ENCODE measurements around the gene MOSPD2. TPM values are rescaled to one million over a fixed set of nuclear protein-coding genes. Genes with fewer than 3 reads are reported as not detected.

MOSPD2 gene
- total RNA-seq, 1 donor from 2014 or later, result 18.8 TPM

DNA sequence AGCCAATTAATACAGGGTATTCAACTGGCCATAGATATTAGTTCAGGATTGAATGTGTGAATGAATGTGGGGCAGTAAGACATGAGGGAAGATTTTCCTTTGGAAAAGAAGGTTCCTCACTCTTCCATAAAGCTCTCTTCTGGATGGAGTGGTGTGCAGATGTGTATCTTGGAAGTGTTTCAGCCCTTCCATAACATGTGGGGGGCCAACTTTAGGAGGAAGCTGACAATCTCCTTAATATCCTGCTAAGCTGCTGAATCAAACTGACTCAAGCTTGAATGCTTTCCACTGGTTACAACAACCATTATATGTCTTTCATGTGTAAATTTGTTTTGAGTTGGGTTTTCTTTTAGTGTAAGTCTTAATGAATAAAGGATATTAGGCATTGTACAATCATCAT is 40.6 kb upstream of the MOSPD2 start:
- H3K36me3 Mint-ChIP-seq (ENCODE audit: unreplicated experiment), result peaks cover 4% of the 10 kb centered on the region
- H3K4me3 Mint-ChIP-seq (ENCODE audit: unreplicated experiment), result no peak overlapping the region
- H3K27me3 Mint-ChIP-seq (ENCODE audit: unreplicated experiment), result no peaks in the 10 kb centered on the region
- no peak for DNase-seq (ENCODE audit: extremely low spot score, unreplicated experiment)
- peaks cover 20% of the 10 kb centered on the region for H3K4me1 Mint-ChIP-seq (ENCODE audit: unreplicated experiment)
- TF ChIP-seq, protein P1, sequence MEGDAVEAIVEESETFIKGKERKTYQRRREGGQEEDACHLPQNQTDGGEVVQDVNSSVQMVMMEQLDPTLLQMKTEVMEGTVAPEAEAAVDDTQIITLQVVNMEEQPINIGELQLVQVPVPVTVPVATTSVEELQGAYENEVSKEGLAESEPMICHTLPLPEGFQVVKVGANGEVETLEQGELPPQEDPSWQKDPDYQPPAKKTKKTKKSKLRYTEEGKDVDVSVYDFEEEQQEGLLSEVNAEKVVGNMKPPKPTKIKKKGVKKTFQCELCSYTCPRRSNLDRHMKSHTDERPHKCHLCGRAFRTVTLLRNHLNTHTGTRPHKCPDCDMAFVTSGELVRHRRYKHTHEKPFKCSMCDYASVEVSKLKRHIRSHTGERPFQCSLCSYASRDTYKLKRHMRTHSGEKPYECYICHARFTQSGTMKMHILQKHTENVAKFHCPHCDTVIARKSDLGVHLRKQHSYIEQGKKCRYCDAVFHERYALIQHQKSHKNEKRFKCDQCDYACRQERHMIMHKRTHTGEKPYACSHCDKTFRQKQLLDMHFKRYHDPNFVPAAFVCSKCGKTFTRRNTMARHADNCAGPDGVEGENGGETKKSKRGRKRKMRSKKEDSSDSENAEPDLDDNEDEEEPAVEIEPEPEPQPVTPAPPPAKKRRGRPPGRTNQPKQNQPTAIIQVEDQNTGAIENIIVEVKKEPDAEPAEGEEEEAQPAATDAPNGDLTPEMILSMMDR (IDR thresholded peaks at IDR 0.05), result no peak
- no peak overlapping the region for H3K27ac Mint-ChIP-seq (ENCODE audit: unreplicated experiment)
- peaks cover 30% of the 10 kb centered on the region for H3K9me3 Mint-ChIP-seq (ENCODE audit: unreplicated experiment)

DNA sequence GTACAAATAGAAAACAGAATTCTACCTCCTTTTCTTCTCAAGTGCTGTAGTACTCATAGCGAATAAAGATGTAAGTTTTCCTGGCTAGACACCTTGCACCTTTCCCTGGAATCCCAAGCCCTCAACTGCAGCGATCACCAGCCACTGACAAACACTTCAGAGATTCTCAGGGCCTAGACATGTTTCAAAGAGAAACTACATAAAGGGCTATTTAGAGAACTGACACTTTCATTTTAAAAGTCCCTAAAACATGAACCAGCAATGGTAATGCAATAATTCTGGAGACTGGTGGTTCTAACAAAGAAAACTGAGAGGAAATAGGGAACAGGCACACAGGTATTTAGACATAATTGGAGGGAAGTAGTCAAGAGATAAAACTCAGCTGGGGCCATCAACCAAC is 36.1 kb upstream of the MOSPD2 start:
- no peak for DNase-seq (ENCODE audit: extremely low spot score, unreplicated experiment)
- TF ChIP-seq, protein P1 (IDR thresholded peaks at IDR 0.05), result no peak
- H3K4me1 Mint-ChIP-seq (ENCODE audit: unreplicated experiment), result peaks cover 26% of the 10 kb centered on the region
- H3K9me3 Mint-ChIP-seq (ENCODE audit: unreplicated experiment), result peaks cover 17% of the 10 kb centered on the region
- no peak overlapping the region for H3K27ac Mint-ChIP-seq (ENCODE audit: unreplicated experiment)
- H3K4me3 Mint-ChIP-seq (ENCODE audit: unreplicated experiment), result no peak overlapping the region
- H3K36me3 Mint-ChIP-seq (ENCODE audit: unreplicated experiment), result no peaks in the 10 kb centered on the region
- H3K27me3 Mint-ChIP-seq (ENCODE audit: unreplicated experiment), result no peaks in the 10 kb centered on the region

DNA sequence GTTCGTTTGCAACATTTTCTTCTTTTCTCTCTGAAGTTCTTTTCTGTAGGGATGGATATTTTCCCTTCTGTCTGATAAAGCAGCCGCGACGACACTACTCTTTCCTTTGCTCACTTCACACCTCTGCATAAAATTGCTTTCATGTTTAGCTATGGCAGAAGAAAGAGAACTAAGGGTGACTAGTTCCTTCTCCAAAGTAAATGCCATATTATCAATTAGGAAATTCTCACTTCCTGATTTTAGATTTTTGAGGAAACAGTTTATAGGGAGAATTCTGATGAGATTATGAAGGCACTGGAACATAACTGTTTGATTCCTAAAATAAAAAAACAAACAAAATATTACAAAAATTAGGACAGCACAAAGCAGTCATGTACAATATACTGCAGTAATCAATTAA is 29.6 kb upstream of the MOSPD2 start:
- H3K4me3 Mint-ChIP-seq (ENCODE audit: unreplicated experiment), result no peak overlapping the region
- TF ChIP-seq, protein P1 (IDR thresholded peaks at IDR 0.05), result no peak
- no peak overlapping the region for H3K27ac Mint-ChIP-seq (ENCODE audit: unreplicated experiment)
- no peak for DNase-seq (ENCODE audit: extremely low spot score, unreplicated experiment)
- H3K9me3 Mint-ChIP-seq (ENCODE audit: unreplicated experiment), result peaks cover 4% of the 10 kb centered on the region
- H3K4me1 Mint-ChIP-seq (ENCODE audit: unreplicated experiment), result peaks cover 17% of the 10 kb centered on the region
- peaks cover 4% of the 10 kb centered on the region for H3K36me3 Mint-ChIP-seq (ENCODE audit: unreplicated experiment)
- H3K27me3 Mint-ChIP-seq (ENCODE audit: unreplicated experiment), result no peaks in the 10 kb centered on the region

DNA sequence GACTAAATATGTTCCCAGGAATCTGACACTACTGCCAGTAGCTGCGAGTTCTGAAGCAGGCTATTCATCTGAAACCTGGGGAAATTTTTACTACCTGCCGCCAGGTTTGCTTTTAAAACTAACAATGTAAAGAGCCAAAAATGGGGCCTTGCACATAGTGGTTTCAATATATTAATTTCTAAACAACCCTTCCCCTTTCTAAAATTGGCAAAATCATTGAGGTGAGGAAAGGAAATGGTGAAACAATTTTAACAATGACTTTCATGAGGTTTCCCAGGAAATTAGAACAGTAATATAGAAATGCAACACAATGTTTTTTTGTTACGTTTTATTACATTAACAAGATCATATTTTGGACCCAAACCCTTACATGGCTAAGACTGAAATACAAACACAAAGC is 21.7 kb upstream of the MOSPD2 start:
- H3K4me3 Mint-ChIP-seq (ENCODE audit: unreplicated experiment), result no peak overlapping the region
- DNase-seq (ENCODE audit: extremely low spot score, unreplicated experiment), result no peak
- peaks cover 11% of the 10 kb centered on the region for H3K9me3 Mint-ChIP-seq (ENCODE audit: unreplicated experiment)
- H3K36me3 Mint-ChIP-seq (ENCODE audit: unreplicated experiment), result peaks cover 4% of the 10 kb centered on the region
- H3K27ac Mint-ChIP-seq (ENCODE audit: unreplicated experiment), result no peak overlapping the region
- peaks cover 13% of the 10 kb centered on the region for H3K4me1 Mint-ChIP-seq (ENCODE audit: unreplicated experiment)
- TF ChIP-seq, protein P1 (IDR thresholded peaks at IDR 0.05), result no peak
- H3K27me3 Mint-ChIP-seq (ENCODE audit: unreplicated experiment), result no peaks in the 10 kb centered on the region

DNA sequence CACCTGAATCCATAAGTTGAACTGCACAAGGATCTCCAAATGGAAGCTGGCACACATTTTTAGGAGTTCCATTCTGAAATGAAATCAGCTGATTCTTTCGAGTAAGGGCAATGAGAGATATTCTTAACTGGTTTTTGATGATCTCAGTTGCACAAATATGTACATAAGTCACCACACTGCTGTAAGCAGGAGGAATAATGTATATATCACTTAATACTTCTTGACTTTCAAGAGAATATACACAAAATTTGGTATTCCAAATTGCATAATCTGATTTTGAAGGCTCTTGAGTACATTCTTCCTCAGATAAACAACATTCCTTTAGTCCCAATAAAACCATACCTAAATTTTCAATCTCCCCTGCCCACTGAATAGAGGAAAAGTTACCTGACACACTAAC is 8.6 kb upstream of the MOSPD2 start:
- H3K36me3 Mint-ChIP-seq (ENCODE audit: unreplicated experiment), result peaks cover 8% of the 10 kb centered on the region
- no peak for DNase-seq (ENCODE audit: extremely low spot score, unreplicated experiment)
- H3K4me3 Mint-ChIP-seq (ENCODE audit: unreplicated experiment), result no peak overlapping the region
- H3K4me1 Mint-ChIP-seq (ENCODE audit: unreplicated experiment), result peaks cover 11% of the 10 kb centered on the region
- peak overlapping the region; percentile 87 for H3K27ac Mint-ChIP-seq (ENCODE audit: unreplicated experiment)
- H3K27me3 Mint-ChIP-seq (ENCODE audit: unreplicated experiment), result no peaks in the 10 kb centered on the region
- H3K9me3 Mint-ChIP-seq (ENCODE audit: unreplicated experiment), result peaks cover 23% of the 10 kb centered on the region
- TF ChIP-seq, protein P1 (IDR thresholded peaks at IDR 0.05), result no peak

All from osteocyte (in vitro differentiated cells).